ENCODE data around the gene MYLK2.

The MYLK2 gene

DNA sequence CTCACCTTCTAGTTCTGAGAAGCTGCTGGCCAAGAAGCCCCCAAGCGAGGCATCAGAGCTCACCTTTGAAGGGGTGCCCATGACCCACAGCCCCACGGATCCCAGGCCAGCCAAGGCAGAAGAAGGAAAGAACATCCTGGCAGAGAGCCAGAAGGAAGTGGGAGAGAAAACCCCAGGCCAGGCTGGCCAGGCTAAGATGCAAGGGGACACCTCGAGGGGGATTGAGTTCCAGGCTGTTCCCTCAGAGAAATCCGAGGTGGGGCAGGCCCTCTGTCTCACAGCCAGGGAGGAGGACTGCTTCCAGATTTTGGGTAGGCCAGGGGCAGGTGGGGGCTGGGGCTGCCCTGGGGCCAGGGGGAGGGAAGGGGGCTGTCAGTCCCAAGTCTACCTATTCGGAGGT is 2.3 kb downstream of the MYLK2 start:
- Histone ChIP-seq H3K36me3 (ENCODE audit: insufficient read depth, low read length) (no peaks in the 10 kb centered on the region), H3K4me3 (ENCODE audit: low read length, poor library complexity, severe bottlenecking) (no peak overlapping the region), H2AFZ (ENCODE audit: low read length) (no peak overlapping the region), H3K4me1 (ENCODE audit: insufficient read depth, low read length, poor library complexity, severe bottlenecking) (peaks cover 32% of the 10 kb centered on the region), H3K9ac (ENCODE audit: low read depth, low read length, poor library complexity, severe bottlenecking) (no peak overlapping the region), H3F3A (ENCODE audit: low read depth) (no peaks in the 10 kb centered on the region), H3K4me2 (ENCODE audit: low read depth, low read length, poor library complexity, severe bottlenecking) (no peak overlapping the region), H4K20me1 (ENCODE audit: insufficient read depth, low read length, poor library complexity, severe bottlenecking) (no peaks in the 10 kb centered on the region), H3K79me2 (ENCODE audit: insufficient read depth, low read length) (peaks cover 32% of the 10 kb centered on the region), H3K9me2 (replicated peaks; ENCODE audit: low read depth, low read length) (no peaks in the 10 kb centered on the region), H3K27me3 (ENCODE audit: insufficient read depth, low read length, poor library complexity, severe bottlenecking) (no peaks in the 10 kb centered on the region), H3K9me3 (ENCODE audit: insufficient read depth, low read depth, low read length) (no peaks in the 10 kb centered on the region)
- TF ChIP-seq, protein P1, sequence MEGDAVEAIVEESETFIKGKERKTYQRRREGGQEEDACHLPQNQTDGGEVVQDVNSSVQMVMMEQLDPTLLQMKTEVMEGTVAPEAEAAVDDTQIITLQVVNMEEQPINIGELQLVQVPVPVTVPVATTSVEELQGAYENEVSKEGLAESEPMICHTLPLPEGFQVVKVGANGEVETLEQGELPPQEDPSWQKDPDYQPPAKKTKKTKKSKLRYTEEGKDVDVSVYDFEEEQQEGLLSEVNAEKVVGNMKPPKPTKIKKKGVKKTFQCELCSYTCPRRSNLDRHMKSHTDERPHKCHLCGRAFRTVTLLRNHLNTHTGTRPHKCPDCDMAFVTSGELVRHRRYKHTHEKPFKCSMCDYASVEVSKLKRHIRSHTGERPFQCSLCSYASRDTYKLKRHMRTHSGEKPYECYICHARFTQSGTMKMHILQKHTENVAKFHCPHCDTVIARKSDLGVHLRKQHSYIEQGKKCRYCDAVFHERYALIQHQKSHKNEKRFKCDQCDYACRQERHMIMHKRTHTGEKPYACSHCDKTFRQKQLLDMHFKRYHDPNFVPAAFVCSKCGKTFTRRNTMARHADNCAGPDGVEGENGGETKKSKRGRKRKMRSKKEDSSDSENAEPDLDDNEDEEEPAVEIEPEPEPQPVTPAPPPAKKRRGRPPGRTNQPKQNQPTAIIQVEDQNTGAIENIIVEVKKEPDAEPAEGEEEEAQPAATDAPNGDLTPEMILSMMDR (conservative IDR thresholded peaks at IDR 0.05; ENCODE audit: low read length), result no peak
- no peak for TF ChIP-seq EZH2phosphoT487 (IDR thresholded peaks at IDR 0.05; ENCODE audit: borderline replicate concordance)

DNA sequence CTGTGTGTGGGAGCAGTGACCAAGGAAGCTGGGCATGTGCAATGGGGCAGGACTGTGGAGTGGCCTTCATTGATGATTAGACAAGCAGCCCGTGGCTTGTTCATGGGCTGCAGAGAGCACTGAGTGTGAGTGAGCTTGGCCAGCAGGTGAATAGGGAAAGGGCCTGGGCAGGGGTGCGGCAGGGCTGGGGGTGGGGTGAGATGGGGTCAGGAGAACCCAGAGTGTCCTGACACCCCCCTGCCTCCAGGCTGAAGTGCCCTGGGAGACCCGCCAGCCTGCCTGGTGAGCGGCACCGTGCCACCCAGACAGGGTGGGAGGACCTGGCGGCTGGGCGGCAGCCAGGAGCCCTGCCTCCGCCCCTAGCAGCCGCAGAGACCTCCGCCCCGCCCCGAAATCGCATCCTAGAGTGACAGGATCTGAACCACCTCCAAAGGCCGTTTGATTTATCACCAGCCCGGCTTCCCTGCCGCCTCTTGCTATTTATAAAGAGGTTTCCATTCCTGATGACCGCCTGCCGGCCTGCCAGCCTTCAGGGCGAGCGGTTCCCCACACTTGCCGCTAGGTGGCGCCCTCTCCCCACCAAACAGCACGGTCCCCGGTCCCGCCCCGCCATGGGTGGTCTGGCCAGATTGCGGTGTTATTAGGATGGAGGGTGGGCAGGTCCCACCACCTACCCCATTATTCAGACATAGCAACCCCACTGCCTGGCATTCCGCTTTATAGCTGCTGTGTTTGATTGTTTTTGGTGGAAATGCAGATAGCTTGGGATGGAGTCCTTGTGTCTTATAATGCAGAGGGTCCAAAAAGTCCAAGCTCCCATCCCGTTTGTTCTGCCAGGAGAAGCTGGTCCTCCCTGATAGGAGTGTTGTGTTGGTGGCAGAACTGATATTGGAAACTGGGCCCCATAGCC is 3.5 kb downstream of the MYLK2 start:
- H2AFZ ChIP-seq (ENCODE audit: low read length), result peak overlapping the region; percentile 58; the same call in 1 of the 2 replicates

DNA sequence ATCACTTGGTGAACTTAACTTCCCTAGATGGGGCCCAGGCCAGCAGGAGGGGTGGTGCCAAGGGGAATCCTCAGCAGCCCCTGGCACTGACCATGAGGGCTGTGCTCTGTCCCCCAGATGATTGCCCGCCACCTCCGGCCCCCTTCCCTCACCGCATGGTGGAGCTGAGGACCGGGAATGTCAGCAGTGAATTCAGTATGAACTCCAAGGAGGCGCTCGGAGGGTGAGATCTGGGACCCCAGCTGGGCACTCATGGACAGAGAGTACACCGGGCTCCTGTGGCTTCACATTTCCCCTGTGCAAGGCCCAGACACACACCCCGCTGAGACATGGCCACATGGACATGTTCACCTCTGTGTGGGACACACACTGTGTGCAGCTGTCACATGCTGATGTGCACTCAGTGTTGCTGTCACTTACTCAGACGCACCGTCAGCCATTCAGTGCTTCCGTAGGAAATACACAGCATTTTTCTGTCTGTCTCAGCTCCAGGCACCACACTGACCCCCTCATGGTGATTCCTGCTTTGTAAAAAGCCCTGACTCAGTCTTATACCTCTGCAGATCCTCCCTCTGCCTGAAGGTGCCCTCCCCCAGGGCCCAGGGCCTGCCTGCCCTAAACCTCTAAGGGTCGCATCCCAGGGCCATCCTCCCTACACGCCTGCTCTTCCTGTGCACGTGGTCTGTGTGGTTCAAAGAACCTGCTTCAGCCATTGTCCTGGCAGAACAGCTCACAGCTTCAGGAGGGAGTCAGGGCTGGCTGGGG is 4.4 kb downstream of the MYLK2 start:
- peaks cover 37% of the 10 kb centered on the region for H3K4me1 ChIP-seq (ENCODE audit: insufficient read depth, low read length, poor library complexity, severe bottlenecking)
- no peaks in the 10 kb centered on the region for H3F3A ChIP-seq (ENCODE audit: low read depth)
- H2AFZ ChIP-seq (ENCODE audit: low read length), result peak overlapping the region; percentile 25; the same call in 1 of the 2 replicates
- no peaks in the 10 kb centered on the region for H4K20me1 ChIP-seq (ENCODE audit: insufficient read depth, low read length, poor library complexity, severe bottlenecking)
- no peaks in the 10 kb centered on the region for H3K9me2 ChIP-seq (replicated peaks; ENCODE audit: low read depth, low read length)
- TF ChIP-seq EZH2phosphoT487 (IDR thresholded peaks at IDR 0.05; ENCODE audit: borderline replicate concordance), result no peak
- H3K9me3 ChIP-seq (ENCODE audit: insufficient read depth, low read depth, low read length), result no peaks in the 10 kb centered on the region
- peak overlapping the region; percentile 93 for H3K4me2 ChIP-seq (ENCODE audit: low read depth, low read length, poor library complexity, severe bottlenecking)
- peak overlapping the region; percentile 75 for H3K4me3 ChIP-seq (ENCODE audit: low read length, poor library complexity, severe bottlenecking)
- H3K27me3 ChIP-seq (ENCODE audit: insufficient read depth, low read length, poor library complexity, severe bottlenecking), result no peaks in the 10 kb centered on the region
- peak overlapping the region; percentile 80 for H3K9ac ChIP-seq (ENCODE audit: low read depth, low read length, poor library complexity, severe bottlenecking)
- peaks cover 46% of the 10 kb centered on the region for H3K79me2 ChIP-seq (ENCODE audit: insufficient read depth, low read length)
- H3K36me3 ChIP-seq (ENCODE audit: insufficient read depth, low read length), result no peaks in the 10 kb centered on the region

More for the DNA sequence above, 3.5 kb downstream of the MYLK2 start:
- peak overlapping the region; percentile 93 for H3K4me2 ChIP-seq (ENCODE audit: low read depth, low read length, poor library complexity, severe bottlenecking)
- H3F3A ChIP-seq (ENCODE audit: low read depth), result no peaks in the 10 kb centered on the region
- peak overlapping the region; percentile 80 for H3K9ac ChIP-seq (ENCODE audit: low read depth, low read length, poor library complexity, severe bottlenecking)
- no peaks in the 10 kb centered on the region for H3K9me3 ChIP-seq (ENCODE audit: insufficient read depth, low read depth, low read length)
- no peaks in the 10 kb centered on the region for H3K27me3 ChIP-seq (ENCODE audit: insufficient read depth, low read length, poor library complexity, severe bottlenecking)
- H3K4me1 ChIP-seq (ENCODE audit: insufficient read depth, low read length, poor library complexity, severe bottlenecking), result peaks cover 32% of the 10 kb centered on the region
- H3K36me3 ChIP-seq (ENCODE audit: insufficient read depth, low read length), result no peaks in the 10 kb centered on the region
- H3K79me2 ChIP-seq (ENCODE audit: insufficient read depth, low read length), result peaks cover 39% of the 10 kb centered on the region
- no peaks in the 10 kb centered on the region for H4K20me1 ChIP-seq (ENCODE audit: insufficient read depth, low read length, poor library complexity, severe bottlenecking)
- H3K4me3 ChIP-seq (ENCODE audit: low read length, poor library complexity, severe bottlenecking), result no peak overlapping the region
- H3K9me2 ChIP-seq (replicated peaks; ENCODE audit: low read depth, low read length), result no peaks in the 10 kb centered on the region
- TF ChIP-seq EZH2phosphoT487 (IDR thresholded peaks at IDR 0.05; ENCODE audit: borderline replicate concordance), result no peak
- TF ChIP-seq, protein P1 (conservative IDR thresholded peaks at IDR 0.05; ENCODE audit: low read length), result peak; percentile 96
